ENCODE measurements around the gene TRIM26.

DNA sequence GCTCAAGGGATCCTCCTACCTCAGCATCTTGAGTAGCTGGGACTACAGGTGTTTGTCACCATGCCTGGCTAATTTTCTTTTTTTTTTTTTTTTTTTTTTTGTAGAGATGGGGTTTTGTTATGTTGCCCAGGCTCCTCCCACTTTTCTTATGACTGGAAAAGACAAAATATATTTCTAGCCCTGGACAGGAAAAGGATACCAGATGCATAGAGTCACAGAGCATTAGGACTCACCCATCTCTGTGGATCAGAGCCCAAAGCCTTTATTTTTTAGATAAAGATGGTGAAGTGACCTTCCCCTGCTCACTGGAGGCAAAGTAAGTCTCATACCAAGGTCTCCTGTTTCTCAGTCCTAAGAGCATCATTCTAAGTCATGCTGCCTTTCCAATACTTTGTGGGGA is 55.6 kb downstream of the TRIM26 start:
- TF ChIP-seq, protein P1, sequence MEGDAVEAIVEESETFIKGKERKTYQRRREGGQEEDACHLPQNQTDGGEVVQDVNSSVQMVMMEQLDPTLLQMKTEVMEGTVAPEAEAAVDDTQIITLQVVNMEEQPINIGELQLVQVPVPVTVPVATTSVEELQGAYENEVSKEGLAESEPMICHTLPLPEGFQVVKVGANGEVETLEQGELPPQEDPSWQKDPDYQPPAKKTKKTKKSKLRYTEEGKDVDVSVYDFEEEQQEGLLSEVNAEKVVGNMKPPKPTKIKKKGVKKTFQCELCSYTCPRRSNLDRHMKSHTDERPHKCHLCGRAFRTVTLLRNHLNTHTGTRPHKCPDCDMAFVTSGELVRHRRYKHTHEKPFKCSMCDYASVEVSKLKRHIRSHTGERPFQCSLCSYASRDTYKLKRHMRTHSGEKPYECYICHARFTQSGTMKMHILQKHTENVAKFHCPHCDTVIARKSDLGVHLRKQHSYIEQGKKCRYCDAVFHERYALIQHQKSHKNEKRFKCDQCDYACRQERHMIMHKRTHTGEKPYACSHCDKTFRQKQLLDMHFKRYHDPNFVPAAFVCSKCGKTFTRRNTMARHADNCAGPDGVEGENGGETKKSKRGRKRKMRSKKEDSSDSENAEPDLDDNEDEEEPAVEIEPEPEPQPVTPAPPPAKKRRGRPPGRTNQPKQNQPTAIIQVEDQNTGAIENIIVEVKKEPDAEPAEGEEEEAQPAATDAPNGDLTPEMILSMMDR (IDR thresholded peaks at IDR 0.05; ENCODE audit: low read depth, low read length, poor library complexity, severe bottlenecking) = no peak
- no peak for TF ChIP-seq EZH2phosphoT487 (IDR thresholded peaks at IDR 0.05; ENCODE audit: borderline replicate concordance, low read length)

All from DOHH2 (cell line).